Measurements from ENCODE around the gene OGT. TPM values are rescaled to one million over a fixed set of nuclear protein-coding genes. Genes with fewer than 3 reads are reported as not detected.
A peak's percentile ranks its signal among the peaks of the same experiment; 100 is the strongest.
"Not testable (repeated sequence)": the region's sequence is repeated elsewhere in the genome, so short reads cannot be mapped to it uniquely, and the experiment has no call there.

The OGT gene
- polyA plus RNA-seq, 3 donors = 11.7 to 310 (median 14.0) TPM

GRCh38 chrX:71563921-71564320 is 31.0 kb downstream of the OGT start:
- Mint-ChIP-seq H3K4me1 (no peaks in the 10 kb centered on the region), H3K27ac (peak overlapping the region in 1 of 7 donors; percentile 35), H3K9me3 (no peaks in the 10 kb centered on the region), H3K27me3 (ENCODE audit: low read depth in 3 of 3) (peaks cover 0 to 3% (median 0%) of the 10 kb centered on the region in 3 donors), H3K4me3 (no peak overlapping the region), H3K36me3 (peaks cover 67 to 86% of the 10 kb centered on the region in 2 donors)
- no peak overlapping the region for H2AFZ ChIP-seq (ENCODE audit: insufficient read depth, low read depth, low read length, poor library complexity, severe bottlenecking)
- no peaks in the 10 kb centered on the region for H3K9me3 ChIP-seq (replicated peaks in 1 of 2; ENCODE audit: control insufficient read depth in 1 of 2, insufficient read depth in 1 of 2, low read length in 2 of 2)
- WGBS (ENCODE audit: insufficient coverage) = no CpG with 5 or more reads among the region's 1 CpG
- intact Hi-C loops (cut with micrococcal nuclease) = loop anchor here in 1 of 2 donors (10.0 kb wide), 1 partner anchor 179 kb away; no protein-coding TSS in a partner anchor
- DNase-seq = no peak
- no peak overlapping the region for H3K27ac ChIP-seq (ENCODE audit: low read depth in 1 of 2, low read length in 2 of 2)
- no peaks in the 10 kb centered on the region for H3K27me3 ChIP-seq (ENCODE audit: control insufficient read depth in 2 of 2, insufficient read depth in 2 of 2, low read length in 2 of 2)
- no peak overlapping the region for H3K9ac ChIP-seq (ENCODE audit: insufficient read depth, low read length, poor library complexity, severe bottlenecking)
- no peak for TF ChIP-seq CTCF (IDR thresholded peaks at IDR 0.05)
- peaks cover 5% of the 10 kb centered on the region for H3K79me2 ChIP-seq (ENCODE audit: insufficient read depth, low read length)
- peaks cover 90 to 98% of the 10 kb centered on the region in 2 donors for H3K36me3 ChIP-seq (replicated peaks in 1 of 2; ENCODE audit: control insufficient read depth in 1 of 2, insufficient read depth in 2 of 2, low read length in 2 of 2)
- no peak overlapping the region for H3K4me2 ChIP-seq (replicated peaks; ENCODE audit: extremely low read depth, low read length, poor library complexity, severe bottlenecking)
- H3K4me1 ChIP-seq (ENCODE audit: control insufficient read depth in 1 of 2, insufficient read depth in 2 of 2, low read length in 2 of 2) = no peaks in the 10 kb centered on the region
- H3K4me3 ChIP-seq (replicated peaks in 1 of 3; ENCODE audit: low read depth in 2 of 3, low read length in 3 of 3) = no peak overlapping the region
- peaks cover 89% of the 10 kb centered on the region for H4K20me1 ChIP-seq (ENCODE audit: insufficient read depth, low read length)

DNA sequence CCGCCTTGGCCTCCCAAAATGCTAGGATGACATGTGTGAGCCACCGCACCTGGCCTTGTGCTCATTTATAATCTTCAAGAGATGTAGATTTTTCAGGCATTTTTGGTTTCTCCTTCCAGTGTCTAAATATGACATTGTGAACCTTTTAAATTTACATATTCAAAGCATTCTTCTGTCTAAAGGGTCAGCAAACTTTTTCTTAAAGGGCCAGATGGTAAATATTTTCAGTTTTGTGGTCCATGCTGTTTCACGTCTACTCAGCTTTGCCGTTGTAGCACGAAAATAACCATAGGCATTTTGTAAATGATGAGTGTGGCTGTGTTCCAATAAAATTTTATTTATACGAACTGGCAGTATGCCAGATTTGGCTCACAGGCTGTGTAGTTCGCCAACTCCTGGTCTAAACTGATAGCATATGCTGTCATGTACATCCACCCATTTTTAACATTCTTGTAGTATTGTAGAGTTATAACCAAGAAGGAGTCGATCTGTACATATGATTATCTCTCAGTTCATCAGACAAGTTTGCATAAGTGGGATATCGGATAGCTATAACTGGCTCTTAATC is 32.7 kb downstream of the OGT start:
- H3K4me1 ChIP-seq (ENCODE audit: control insufficient read depth in 1 of 2, insufficient read depth in 2 of 2, low read length in 2 of 2) = no peaks in the 10 kb centered on the region
- TF ChIP-seq CTCF (IDR thresholded peaks at IDR 0.05) = no peak
- Mint-ChIP-seq H3K9me3 (no peaks in the 10 kb centered on the region), H3K4me3 (no peak overlapping the region), H3K4me1 (no peaks in the 10 kb centered on the region), H3K36me3 (peaks cover 64 to 87% of the 10 kb centered on the region in 2 donors), H3K27ac (no peak overlapping the region), H3K27me3 (ENCODE audit: low read depth in 3 of 3) (peaks cover 0 to 3% (median 0%) of the 10 kb centered on the region in 3 donors)
- H2AFZ ChIP-seq (ENCODE audit: insufficient read depth, low read depth, low read length, poor library complexity, severe bottlenecking) = no peak overlapping the region
- intact Hi-C loops (cut with micrococcal nuclease) = loop anchor here in 1 of 2 donors (10.0 kb wide), 1 partner anchor 181 kb away; no protein-coding TSS in a partner anchor
- no peaks in the 10 kb centered on the region for H3K9me3 ChIP-seq (replicated peaks in 1 of 2; ENCODE audit: control insufficient read depth in 1 of 2, insufficient read depth in 1 of 2, low read length in 2 of 2)
- no peak overlapping the region for H3K4me2 ChIP-seq (replicated peaks; ENCODE audit: extremely low read depth, low read length, poor library complexity, severe bottlenecking)
- H4K20me1 ChIP-seq (ENCODE audit: insufficient read depth, low read length) = peaks cover 87% of the 10 kb centered on the region
- no peak overlapping the region for H3K27ac ChIP-seq (ENCODE audit: low read depth in 1 of 2, low read length in 2 of 2)
- DNase-seq = no peak
- peaks cover 81 to 97% of the 10 kb centered on the region in 2 donors for H3K36me3 ChIP-seq (replicated peaks in 1 of 2; ENCODE audit: control insufficient read depth in 1 of 2, insufficient read depth in 2 of 2, low read length in 2 of 2)
- peaks cover 5% of the 10 kb centered on the region for H3K79me2 ChIP-seq (ENCODE audit: insufficient read depth, low read length)
- H3K9ac ChIP-seq (ENCODE audit: insufficient read depth, low read length, poor library complexity, severe bottlenecking) = no peak overlapping the region
- WGBS (ENCODE audit: insufficient coverage) = no CpG with 5 or more reads among the region's 9 CpGs
- no peak overlapping the region for H3K4me3 ChIP-seq (replicated peaks in 1 of 3; ENCODE audit: low read depth in 2 of 3, low read length in 3 of 3)
- H3K27me3 ChIP-seq (ENCODE audit: control insufficient read depth in 2 of 2, insufficient read depth in 2 of 2, low read length in 2 of 2) = no peaks in the 10 kb centered on the region

DNA sequence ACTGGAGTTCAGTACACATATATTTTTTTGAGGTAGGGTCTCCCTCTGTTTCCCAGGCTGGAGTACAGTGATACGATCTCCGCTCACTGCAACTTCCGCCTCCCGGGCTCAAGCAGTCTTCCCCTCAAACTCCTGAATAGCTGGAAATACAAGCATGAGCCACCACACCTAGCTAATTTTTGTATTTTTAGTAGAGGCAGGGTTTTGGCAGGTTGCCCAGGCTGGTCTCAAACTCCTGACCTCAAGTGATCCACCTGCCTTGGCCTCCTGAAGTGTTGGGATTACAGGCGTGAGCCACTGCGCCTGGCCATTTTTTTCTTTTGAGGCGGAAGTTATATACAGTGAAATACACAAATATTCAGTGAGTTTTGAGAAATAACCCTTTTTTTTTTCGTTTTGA is 38.5 kb downstream of the OGT start:
- peak overlapping the region in 1 of 7 donors; percentile 5 for H3K27ac Mint-ChIP-seq

More for the DNA sequence above, 38.5 kb downstream of the OGT start:
- not testable (repeated sequence) for H3K9ac ChIP-seq (ENCODE audit: insufficient read depth, low read length, poor library complexity, severe bottlenecking); H3K79me2 ChIP-seq (ENCODE audit: insufficient read depth, low read length); DNase-seq; H3K4me1 Mint-ChIP-seq; H3K4me1 ChIP-seq (ENCODE audit: control insufficient read depth in 1 of 2, insufficient read depth in 2 of 2, low read length in 2 of 2); H3K27ac ChIP-seq (ENCODE audit: low read depth in 1 of 2, low read length in 2 of 2); H3K4me2 ChIP-seq (replicated peaks; ENCODE audit: extremely low read depth, low read length, poor library complexity, severe bottlenecking); H3K4me3 ChIP-seq (replicated peaks in 1 of 3; ENCODE audit: low read depth in 2 of 3, low read length in 3 of 3); H3K9me3 Mint-ChIP-seq; H3K27me3 ChIP-seq (ENCODE audit: control insufficient read depth in 2 of 2, insufficient read depth in 2 of 2, low read length in 2 of 2); H2AFZ ChIP-seq (ENCODE audit: insufficient read depth, low read depth, low read length, poor library complexity, severe bottlenecking); H3K9me3 ChIP-seq (replicated peaks in 1 of 2; ENCODE audit: control insufficient read depth in 1 of 2, insufficient read depth in 1 of 2, low read length in 2 of 2); H3K4me3 Mint-ChIP-seq; H3K27me3 Mint-ChIP-seq (ENCODE audit: low read depth in 3 of 3)
- H4K20me1 ChIP-seq (ENCODE audit: insufficient read depth, low read length) = peaks cover 69% of the 10 kb centered on the region
- H3K36me3 ChIP-seq (replicated peaks in 1 of 2; ENCODE audit: control insufficient read depth in 1 of 2, insufficient read depth in 2 of 2, low read length in 2 of 2) = peaks cover 74 to 98% of the 10 kb centered on the region in 2 donors
- H3K36me3 Mint-ChIP-seq = peaks cover 54 to 84% of the 10 kb centered on the region in 2 donors
- no CpG with 5 or more reads among the region's 8 CpGs for WGBS (ENCODE audit: insufficient coverage)
- intact Hi-C loops (cut with micrococcal nuclease) = loop anchor here in 1 of 2 donors (10.0 kb wide), 1 partner anchor 177 kb away; no protein-coding TSS in a partner anchor
